HG03097 (cell line): ENCODE measurements around the gene HSPB7.
"Not testable (repeated sequence)": the region's sequence is repeated elsewhere in the genome, so short reads cannot be mapped to it uniquely, and the experiment has no call there.

Experiments
- ATAC-seq: cut with Tn5 transposase; IDR thresholded peaks from one replicate; pipeline ENCODE4 v1.9.1; 2021; ENCODE audit not compliant: unreplicated experiment, low FRiP score

Gene HSPB7

DNA sequence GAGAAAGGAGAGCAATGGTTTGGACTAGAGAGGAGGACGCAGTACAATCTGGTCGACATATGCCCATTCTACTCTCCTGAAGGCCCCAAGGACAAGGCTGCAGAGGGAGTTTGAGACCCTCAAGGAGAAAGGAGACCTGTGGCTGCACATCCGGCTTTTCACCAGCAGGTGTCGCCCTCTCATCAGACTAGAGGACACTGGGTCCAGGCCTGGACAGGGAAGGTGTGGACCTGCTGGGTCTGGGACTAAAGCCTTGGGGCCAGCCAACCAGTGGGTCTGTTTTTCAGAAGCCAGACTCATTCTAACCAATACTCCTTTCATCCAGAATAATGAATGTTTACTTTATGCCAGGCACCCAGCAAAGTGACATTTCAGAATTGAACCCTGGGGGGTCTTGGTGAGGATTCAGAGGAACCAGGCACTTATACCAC lies 8.8 kb downstream of the HSPB7 start:
- ATAC-seq: no peak

DNA sequence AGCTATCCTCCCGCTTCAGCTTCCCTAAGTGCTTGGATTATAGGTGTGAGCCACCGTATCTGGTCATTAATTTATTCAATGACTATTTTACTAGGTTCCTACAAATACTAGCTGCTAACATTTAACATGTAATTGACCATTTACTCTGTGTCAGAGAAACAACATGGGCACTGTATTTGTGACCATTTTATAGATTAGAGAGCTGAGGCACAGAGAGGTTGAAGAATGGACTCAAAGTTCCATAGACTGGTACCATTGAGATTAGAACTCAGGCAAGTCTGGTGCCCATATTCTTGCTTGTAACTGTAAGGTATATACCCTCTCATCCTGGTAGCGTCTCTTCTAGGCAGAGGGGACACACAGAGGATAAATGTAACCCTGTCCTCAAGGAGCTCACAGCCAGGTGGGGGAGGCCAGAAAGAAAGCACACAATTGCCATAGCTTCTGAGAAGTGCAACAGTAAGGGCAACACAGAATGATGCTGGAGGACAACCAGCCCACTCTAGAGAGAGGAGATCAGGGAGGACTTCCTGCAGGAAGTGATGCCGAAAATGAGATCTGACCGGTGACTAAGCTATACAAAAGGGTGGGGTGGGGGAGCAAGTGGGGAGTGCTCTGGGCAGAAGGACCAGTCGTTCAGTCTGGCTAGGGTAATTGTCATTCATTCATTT lies 10.0 kb downstream of the HSPB7 start:
- no peak for ATAC-seq

DNA sequence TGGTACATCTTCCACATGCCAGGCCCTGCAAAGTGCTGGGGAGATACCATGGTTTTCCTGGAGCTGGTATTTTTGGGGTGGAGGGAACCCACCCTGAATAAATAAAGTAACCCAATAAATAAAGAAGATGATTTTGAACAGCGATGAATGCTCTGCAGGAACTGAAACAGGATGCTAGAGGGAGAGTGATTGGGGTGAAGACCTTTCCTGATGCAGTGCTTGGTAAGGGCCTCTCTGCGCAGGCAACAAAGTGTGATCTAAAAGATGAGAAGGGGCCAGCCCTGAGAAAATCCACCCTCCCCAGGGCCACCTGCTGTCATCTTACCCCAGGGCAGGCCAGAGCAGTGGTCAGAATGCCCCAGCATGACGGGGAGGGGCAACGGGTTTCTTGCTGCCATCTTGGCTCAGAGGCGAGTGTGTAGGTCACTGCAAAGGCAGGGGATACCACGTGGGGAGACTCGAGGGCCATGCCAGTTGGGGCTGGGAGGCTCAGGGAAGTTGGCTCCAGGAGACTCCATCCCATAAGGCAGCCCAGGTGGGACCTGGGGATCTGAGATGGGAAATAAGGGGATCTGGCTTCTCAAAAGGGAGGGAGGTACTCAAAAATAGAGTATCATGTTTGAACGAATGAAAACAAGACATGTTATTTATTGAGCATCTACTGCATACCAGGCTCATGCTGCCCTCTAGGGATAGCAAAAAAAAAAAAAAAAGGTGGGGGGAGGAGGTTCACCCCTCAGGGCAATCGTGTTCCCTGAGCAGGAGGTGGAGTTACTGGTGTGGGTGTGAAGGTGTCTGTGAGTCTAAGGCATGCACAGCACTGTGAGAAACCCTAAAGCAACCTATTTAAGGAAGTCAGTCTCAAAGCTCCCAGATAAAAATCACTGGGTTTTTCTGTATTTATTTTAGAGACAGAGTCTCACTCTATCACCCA lies 11.0 kb downstream of the HSPB7 start:
- no peak for ATAC-seq

DNA sequence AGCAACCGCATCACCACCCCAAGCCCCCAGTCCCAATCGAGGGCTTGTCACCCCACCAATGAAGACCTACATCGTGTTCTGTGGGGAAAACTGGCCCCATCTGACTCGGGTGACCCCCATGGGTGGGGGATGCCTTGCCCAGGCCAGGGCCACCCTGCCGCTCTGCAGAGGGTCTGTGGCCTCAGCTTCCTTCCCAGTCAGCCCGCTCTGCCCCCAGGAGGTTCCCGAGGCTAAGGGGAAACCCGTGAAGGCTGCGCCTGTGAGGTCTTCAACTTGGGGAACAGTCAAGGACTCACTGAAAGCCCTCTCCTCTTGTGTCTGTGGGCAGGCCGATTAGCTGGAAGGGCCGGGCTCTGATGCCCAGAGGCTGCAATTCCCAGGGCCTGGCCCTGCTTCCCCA lies 11.8 kb downstream of the HSPB7 start:
- ATAC-seq: no peak

DNA sequence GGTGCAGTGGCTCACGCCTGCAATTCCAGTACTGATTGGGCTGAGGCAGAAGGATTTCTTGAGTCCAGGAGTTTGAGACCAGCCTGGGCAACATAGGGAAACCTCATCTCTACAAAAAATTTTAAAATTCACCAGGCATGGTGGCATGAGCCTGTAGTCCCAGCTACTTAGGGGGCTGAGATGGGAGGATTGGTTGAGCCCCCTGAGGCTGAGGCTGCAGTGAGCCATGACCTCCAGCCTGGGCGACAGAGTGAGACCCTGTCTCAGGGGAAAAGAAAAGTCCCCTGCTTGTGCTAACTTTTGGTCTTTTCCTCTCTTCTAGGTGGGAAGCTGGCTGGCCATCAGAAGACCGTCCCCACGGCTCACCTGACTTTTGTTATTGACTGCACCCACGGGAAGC lies 12.2 kb downstream of the HSPB7 start:
- no peak for ATAC-seq

DNA sequence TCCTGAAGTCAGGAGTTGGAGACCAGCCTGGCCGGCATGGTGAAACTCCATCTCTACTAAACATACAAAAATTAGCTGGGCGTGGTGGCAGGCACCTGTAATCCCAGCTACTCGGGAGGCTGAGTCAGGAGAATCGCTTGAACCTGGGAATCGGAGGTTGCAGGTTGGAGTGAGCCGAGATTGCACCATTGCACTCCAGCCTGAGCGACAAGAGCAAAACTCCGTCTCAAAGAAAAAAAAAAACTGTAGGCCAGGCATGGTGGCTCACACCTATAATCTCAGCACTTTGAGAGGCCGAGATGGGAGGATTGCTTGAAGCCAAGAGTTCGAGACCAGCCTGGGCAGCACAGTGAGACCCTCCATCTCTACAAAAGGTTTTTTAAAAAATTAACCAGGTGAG lies 16.6 kb downstream of the HSPB7 start:
- ATAC-seq: not testable (repeated sequence)

DNA sequence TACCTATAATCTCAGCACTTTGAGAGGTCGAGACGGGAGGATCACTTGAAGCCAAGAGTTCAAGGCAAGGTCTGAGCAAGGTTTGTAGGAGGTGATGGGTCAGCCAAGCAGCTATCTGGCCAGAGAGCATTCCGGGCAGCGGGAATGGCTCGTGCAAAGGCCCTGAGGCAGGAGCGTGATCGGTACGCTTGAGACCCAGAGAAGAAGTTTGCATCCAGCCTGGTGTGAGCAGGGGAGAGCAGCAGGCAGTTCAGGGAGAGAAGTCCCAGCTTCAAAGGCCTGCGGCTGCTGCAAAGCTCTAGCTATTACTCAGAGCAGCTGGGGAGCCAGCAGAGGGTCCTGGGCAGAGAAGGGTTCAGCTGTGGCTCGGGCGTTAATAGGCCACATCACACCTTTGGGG lies 18.9 kb downstream of the HSPB7 start:
- ATAC-seq: no peak

DNA sequence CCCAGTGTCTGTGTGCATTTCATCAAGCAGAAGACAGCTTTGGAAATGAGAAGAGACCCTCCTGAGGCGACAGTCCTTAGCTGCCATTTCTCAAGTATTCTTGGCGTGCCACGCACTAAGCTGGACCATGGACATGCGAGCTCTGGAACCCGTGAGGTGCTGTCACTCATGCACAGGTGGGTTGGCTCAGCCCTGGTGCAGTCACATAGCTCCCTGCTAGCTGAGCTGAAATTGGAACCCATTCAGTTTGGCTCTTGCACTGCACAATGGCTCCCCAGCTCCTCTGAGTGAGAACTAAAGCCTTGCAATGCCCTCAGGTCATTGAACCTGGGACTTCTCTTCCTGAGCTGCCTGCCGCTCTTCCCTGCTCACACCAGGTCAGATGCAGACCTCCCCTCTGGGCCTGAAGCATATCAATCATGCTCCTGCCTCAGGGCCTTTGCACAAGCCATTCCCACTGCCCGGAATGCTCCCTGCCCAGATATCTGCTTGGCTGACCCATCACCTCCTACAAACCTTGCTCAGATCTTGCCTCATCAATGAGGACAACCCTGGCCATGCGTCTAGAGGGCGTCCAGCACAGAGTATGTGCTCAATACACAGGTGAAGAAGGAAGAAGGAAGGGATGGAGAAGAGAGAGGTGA lies 20.1 kb downstream of the HSPB7 start:
- ATAC-seq: no peak

DNA sequence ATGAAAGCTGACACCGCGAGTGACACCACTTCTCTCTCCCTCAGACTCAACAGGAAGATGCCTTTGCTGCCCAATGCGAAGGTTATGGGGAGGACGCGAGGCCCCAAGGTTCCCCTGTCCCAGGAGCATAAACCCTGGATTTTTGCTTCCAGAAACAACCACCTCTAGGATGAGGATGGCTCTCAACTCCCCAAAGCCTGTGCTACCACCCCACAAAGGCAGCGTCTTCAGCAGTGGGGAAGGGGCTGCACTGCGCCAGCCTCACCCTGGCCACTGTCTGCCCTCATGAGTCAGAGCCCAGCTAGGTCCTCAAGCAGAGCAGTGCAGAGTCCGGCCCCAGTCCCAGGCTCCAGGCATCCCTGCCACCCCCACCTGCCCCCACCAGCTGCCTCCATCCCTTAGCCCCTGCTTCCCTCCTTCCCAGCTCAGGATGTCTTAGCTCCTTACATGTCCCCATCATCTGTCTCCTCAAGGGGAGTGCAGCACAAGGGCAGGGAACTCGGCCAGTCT lies 20.7 kb downstream of the HSPB7 start:
- ATAC-seq: no peak

DNA sequence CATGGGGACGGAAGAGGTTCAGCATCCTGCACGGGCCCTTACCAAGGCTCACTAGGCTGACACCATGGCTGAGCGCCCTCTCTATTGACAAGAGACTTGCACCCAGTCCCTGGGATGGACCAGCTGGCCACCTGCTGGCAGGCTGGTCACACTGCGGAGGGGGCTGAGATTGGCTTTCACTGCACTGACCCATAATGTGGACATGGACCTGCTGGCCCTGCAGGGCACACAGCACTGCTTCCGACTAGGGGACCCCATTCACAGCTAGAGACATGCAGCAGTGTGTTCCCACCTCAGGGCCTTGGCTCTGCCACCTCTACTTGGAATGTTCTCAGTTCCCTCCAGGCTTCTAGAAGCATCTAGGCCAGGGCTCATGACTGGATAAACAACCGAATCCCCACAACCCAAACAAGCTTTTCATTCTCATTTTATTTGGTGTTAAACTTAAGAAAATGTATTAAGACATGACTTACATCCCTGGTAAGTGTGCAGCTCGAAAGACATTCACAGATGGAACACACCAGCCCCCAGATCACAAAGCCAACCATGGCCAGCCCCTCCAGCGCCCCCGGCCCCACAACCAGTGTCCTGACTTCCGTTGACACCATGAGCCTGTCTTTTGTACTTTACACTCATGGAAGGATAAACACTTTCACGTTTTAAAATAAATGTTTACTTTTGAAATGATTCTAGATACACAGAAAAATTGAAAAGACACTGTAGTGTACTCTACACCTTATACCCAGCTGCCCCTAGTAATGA lies 23.1 kb downstream of the HSPB7 start:
- no peak for ATAC-seq

DNA sequence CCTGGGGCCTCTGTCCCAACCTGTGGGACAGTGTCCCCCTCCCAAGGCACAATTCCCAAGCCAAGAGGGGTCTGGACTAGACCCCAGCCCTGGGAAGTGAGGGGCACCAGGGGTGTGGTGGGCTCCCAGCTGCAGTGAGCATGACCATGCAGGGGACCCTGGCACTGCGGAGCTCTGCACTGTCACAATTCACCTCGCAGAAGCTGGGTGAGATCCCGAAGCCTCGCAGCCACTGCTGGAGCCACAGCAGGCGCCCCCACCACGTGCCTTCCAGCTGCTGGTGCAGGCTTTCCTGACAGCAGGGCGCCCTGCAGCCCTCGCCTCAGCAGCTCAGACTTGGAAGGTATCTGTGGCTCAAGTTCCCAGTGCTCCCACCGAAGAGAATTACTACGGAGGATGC lies 23.8 kb downstream of the HSPB7 start:
- ATAC-seq: no peak

DNA sequence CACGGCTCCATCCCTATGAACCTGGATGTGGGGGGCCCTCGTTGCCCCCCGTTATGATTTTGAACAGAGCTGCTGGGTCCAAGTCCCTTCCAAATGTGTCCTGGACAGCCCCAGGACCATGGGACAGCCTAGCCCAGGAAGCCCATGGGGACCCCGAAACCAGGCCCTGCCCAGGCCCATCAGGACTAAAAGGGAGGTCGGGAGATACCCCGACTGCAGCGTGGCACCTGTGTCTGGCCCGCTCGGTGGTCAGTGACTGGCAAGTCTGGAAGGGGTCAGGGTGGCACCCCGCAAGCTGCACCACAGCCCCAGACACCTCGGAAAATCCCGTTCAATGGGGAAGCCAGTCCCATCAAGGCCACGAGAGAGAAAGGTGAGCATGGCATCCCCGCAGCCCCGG lies 24.2 kb downstream of the HSPB7 start:
- no peak for ATAC-seq

DNA sequence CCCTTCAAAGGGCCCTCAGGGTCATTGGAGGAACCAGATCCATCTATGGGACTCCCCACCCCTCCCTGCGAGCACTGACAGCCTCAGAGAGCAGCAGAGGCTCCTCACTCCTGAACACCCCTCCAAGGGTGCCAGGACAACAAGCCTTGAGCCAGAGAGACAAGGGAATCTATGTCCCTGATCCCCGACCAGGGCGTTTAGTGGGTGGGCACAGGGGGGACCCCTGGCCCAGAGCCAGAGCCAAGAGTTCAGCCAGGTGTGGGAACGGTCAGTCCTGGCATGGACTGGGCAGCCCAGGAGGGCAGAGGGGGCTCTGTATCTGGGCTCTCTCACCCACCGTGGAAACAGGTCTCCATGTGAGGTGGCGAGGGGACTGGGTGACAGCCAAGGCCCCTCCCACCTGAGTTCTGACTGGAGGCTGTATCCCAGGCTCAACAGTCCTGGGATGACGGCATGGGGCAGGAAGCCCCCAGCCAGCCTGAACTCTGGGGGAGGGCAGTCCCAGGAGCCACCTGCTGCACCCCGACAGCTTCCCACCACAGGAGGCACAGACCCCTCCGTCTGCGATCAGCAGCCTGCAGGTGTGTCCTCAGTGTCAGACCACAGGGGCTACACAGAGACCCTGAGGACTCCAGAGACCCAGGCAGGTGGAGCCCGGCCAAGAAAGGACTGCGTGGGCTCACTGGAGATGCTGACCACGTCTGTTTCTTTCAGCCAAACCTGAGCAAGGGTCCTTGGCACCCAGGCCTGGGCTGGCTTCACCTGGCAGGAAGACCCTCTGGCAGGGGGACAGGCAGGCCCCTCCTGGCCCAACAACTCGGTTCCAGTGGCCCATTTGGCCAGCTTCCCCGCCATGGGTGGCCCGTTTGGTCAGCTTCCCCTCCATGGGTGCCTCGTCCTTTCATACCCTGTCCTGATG lies 25.0 kb downstream of the HSPB7 start:
- ATAC-seq: no peak

DNA sequence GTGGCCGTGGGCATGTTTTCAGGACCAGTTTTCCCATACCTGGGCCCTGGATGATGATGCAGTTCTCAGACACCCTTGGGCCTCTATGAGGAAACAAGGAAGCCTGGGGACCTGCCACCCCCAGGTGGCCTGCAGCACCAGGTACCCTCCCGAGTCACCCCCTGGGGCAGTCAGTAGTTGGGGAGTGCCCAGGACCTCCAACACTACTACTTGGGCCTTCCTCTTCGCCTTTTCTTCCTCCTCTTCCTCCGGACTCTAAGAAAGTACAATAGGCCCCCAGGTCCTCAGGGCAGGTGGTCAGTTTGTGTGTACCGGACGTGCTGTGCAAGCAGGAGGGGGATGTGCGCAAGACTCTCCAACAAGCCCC lies 25.7 kb downstream of the HSPB7 start:
- ATAC-seq: no peak

DNA sequence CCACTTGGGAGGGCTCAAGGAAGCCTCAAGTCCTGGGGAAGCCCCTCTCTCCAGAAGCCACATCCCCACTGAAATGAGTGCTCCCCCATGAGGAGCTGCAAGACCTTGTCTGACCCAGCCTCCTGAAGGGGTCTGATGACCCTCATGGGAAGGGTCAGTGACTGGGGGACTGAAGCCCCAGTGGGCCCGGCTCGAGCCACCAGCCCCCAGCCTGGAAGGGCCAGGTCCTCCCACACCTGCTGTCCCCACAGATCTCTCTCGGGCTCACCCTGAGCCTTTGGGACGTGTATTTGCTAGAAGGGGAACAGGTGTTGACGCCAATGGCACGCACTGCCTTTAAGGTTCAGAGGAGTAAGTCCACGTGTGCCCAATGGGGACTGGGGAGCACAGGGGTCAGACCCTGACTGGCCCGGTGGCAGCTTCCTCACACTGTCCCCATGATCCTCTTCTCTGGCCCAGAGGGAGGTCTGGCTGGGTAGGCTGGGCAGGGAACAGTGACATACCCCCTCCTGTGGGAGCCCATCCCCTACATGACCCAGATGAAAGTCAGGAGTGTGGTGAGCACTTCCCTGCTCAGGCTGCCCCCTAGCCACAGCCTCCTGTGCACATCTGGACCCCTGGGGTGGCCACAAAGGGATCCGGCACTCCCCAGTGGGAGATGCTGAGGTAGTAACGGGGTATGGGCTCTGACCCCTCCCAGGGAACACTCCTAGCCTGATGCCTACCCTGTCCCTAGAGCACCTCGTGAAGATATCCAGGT lies 26.2 kb downstream of the HSPB7 start:
- ATAC-seq: no peak

DNA sequence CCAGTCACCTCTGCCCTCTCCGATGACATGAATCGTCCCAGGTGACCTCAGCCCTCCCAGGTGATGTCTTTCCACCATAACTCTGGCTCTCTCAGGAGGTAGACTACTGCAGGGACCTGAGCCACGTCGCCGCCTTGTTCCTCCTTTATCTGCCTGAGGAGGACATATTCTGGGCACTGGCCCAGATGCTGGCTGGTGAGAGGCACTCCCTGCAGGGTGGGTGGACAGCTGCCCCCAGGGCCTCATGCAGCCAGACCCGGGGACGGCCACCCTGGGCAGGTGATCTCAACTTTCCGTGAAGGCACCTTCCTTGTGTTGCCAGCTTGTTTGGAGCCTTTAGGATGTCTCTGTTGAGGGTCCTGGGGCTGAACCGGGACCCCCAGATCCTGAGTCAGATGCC lies 28.1 kb downstream of the HSPB7 start:
- no peak for ATAC-seq

DNA sequence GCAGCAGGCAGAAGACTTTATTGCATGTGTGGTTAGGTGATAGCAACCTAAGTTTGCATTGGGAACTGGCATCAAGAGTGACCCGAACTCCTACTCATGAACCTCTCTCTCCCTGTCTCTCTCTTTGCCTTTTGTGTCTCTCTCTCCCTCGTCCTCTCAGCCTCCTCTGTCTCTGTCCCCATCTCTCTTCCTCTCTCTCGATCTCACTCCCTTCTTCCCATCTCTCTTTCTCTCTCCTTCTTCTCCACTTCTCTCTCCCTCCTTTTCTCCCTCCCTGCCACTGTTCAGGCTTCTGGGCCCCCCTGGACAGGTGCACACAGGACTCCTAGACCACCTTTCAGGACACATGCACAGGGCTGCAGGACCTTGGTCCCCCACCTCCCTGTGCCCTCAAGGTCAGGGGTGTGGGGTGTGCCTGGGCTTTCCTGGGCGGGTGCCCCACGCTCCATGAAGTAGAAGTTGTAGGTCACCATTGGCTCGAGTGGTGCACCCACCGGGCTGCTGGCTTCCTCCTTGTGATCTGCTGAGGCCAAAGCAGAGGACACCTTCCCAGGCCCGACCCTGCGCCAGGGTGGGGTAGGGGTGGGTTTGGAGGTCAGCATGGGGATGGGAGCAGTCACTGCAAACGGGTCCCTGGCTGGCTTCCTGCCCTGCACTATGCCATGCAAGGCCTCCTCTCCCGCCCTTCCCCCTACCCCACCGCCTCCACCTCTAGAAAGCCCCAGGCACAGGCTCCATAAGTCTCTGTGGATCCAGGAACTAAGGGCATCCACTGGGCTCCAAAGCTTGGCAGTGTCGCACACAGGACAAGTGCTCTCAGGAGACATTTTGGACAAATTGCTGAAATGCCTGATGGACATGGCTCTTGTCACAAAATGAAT lies 28.7 kb downstream of the HSPB7 start:
- no peak for ATAC-seq
